Measurements from ENCODE around the gene IQSEC2. TPM values are rescaled to one million over a fixed set of nuclear protein-coding genes. Genes with fewer than 3 reads are reported as not detected.

IQSEC2 gene
- total and polyA plus RNA-seq, 7 donors, result 8.2 to 63.8 (median 41.5) TPM

DNA sequence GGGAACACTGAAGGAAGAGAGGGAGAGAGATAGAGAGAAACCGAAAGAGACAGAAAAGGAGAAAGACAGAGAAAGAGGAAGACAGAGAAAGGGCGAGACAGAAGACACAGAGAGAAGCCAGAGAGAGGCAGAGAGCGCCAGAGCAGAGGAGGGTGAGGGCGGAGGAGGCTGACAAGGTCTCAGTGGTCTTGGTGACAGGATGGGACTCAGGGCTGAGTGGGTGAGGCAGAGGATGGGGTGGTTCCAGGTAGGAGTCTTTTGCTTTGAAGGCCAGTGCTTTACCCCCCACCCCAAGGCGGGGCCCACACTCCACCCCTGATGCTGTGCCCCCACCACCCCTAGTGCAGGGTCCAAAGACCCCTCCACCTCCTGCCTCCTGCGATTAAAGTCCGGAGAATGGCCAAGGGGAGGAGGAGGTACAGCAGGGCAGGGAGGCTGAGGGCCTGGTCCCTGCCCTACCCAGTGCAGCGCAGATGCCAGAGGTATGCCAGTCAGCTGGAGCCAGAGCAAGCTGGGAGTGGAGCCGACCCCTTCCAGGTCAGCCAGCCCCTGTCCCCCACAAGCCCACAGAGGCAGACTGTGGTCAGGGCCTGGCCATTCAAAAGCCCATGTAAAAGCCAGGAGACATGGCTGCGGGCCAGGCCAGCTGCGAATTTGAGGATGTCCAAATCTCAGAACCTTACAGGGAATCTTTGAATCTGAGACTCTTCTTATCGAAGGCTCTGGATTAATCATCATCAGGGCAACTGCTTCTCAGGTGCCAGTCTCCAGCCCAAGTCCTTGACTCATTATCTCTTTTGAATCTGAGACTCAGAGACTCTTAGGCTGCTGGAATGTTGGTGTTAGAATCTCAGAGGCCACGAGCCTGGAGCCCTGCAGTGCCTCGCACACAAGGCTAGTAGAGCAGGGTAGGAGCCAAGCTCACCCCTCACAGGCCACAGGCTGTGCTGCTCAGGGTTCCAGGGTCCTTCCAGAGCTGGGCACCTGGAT is 758 bp downstream of the IQSEC2 start:
- peaks cover 0 to 11% (median 0%) of the 10 kb centered on the region in 3 donors for H3K27me3 ChIP-seq (ENCODE audit: insufficient read depth in 3 of 3, low read length in 2 of 3)
- peak; percentile 66 to 76 (median 71) for ATAC-seq
- 30 to 42% (median 31%) methylated on average over 7 to 14 of the region's 14 CpGs for WGBS, 3 donors
- H3K4me1 ChIP-seq, result peaks cover 14% of the 10 kb centered on the region
- H3K9me3 ChIP-seq, result no peaks in the 10 kb centered on the region
- no peak for TF ChIP-seq CTCF (IDR thresholded peaks at IDR 0.05)
- DNase-seq, result peak; percentile 75 to 83
- peak overlapping the region; percentile 63 for H3K4me3 ChIP-seq
- intact Hi-C loops (cut with DNase I), result loop anchor here (5.0 to 10.0 kb wide), 3 partner anchors 52 to 198 kb away; partner anchors contain the start of genes HSD17B10 (in 1 of the 2) and TSPYL2 (in 1 of the 2)
- no peaks in the 10 kb centered on the region for H3K36me3 ChIP-seq (ENCODE audit: insufficient read depth in 1 of 2, low read depth in 1 of 2)
- peak overlapping the region; percentile 85 for H3K27ac ChIP-seq

GRCh38 chrX:53279296-53280237 is 1.8 kb downstream of the IQSEC2 start:
- intact Hi-C loops (cut with DNase I), result loop anchor here (5.0 to 10.0 kb wide), 3 partner anchors 53 to 197 kb away; partner anchors contain the start of genes HSD17B10 (in 1 of the 2) and TSPYL2 (in 1 of the 2)
- peaks cover 0 to 16% (median 0%) of the 10 kb centered on the region in 3 donors for H3K27me3 ChIP-seq (ENCODE audit: insufficient read depth in 3 of 3, low read length in 2 of 3)
- peak overlapping the region; percentile 63 for H3K4me3 ChIP-seq
- 57 to 71% (median 69%) methylated on average over 12 to 14 of the region's 14 CpGs for WGBS, 3 donors
- no peak for DNase-seq
- H3K36me3 ChIP-seq (ENCODE audit: insufficient read depth in 1 of 2, low read depth in 1 of 2), result no peaks in the 10 kb centered on the region
- TF ChIP-seq CTCF (IDR thresholded peaks at IDR 0.05), result no peak
- H3K27ac ChIP-seq, result no peak overlapping the region
- peaks cover 14% of the 10 kb centered on the region for H3K4me1 ChIP-seq
- H3K9me3 ChIP-seq, result no peaks in the 10 kb centered on the region
- no peak for ATAC-seq

DNA sequence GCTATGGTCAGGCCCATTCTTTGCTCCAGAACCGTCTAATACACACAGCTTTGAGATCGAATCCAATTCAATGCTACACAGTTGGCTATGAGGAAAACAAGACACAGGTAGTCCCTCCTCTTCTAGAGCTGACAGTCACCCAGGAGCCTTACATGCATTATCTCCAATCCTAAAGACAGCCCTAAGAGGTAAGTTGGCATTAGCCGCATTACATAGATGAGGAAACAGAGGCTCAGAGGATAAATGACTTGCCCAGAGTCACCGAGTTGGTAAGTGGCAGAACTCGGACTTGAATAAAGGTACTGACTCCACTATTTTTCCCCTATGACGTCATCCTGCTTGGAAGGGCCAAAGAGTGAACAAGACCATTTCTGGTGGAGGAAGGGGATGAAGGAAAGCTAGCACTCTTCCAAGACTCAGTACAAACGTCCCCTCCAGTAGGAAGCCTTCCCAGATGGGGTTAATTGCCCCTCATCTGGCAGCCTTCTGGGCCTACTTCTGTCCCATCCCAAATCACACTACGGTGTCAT is 8.5 kb downstream of the IQSEC2 start:
- H3K27ac ChIP-seq, result no peak overlapping the region
- no peaks in the 10 kb centered on the region for H3K9me3 ChIP-seq
- no peak for TF ChIP-seq CTCF (IDR thresholded peaks at IDR 0.05)
- intact Hi-C loops (cut with DNase I), result no loop called here
- peaks cover 0 to 34% (median 0%) of the 10 kb centered on the region in 3 donors for H3K27me3 ChIP-seq (ENCODE audit: insufficient read depth in 3 of 3, low read length in 2 of 3)
- H3K36me3 ChIP-seq (ENCODE audit: insufficient read depth in 1 of 2, low read depth in 1 of 2), result no peaks in the 10 kb centered on the region
- 58 to 78% (median 72%) methylated on average over 8 of the region's 8 CpGs for WGBS, 3 donors
- no peak overlapping the region for H3K4me3 ChIP-seq
- DNase-seq, result no peak
- no peaks in the 10 kb centered on the region for H3K4me1 ChIP-seq
- no peak for ATAC-seq

- Histone ChIP-seq H3K4me3 (no peak overlapping the region), H3K9me3 (no peaks in the 10 kb centered on the region), H3K36me3 (ENCODE audit: insufficient read depth in 1 of 2, low read depth in 1 of 2) (no peaks in the 10 kb centered on the region), H3K27ac (no peak overlapping the region), H3K27me3 (ENCODE audit: insufficient read depth in 3 of 3, low read length in 2 of 3) (peaks cover 0 to 39% (median 0%) of the 10 kb centered on the region in 3 donors), H3K4me1 (no peaks in the 10 kb centered on the region)
- ATAC-seq (no peak), DNase-seq (no peak)
- TF ChIP-seq CTCF (IDR thresholded peaks at IDR 0.05), result no peak
- WGBS, 3 donors, result 72 to 90% (median 85%) methylated on average over 13 to 14 of the region's 14 CpGs
- intact Hi-C loops (cut with DNase I), result no loop called here
Measured at GRCh38 chrX:53269536-53270107, 11.8 kb downstream of the IQSEC2 start.

All from psoas muscle (tissue), 8 donors.